GM19324 (cell line): ENCODE measurements around the gene CCR5AS.
"Not testable (repeated sequence)": the region's sequence is repeated elsewhere in the genome, so short reads cannot be mapped to it uniquely, and the experiment has no call there.

Experiments
- ATAC-seq: cut with Tn5 transposase; IDR thresholded peaks from one replicate; pipeline ENCODE4 v1.9.1; 2021; ENCODE audit warnings: mild to moderate bottlenecking, moderate library complexity; ENCODE audit not compliant: unreplicated experiment, low FRiP score

The CCR5AS gene

DNA sequence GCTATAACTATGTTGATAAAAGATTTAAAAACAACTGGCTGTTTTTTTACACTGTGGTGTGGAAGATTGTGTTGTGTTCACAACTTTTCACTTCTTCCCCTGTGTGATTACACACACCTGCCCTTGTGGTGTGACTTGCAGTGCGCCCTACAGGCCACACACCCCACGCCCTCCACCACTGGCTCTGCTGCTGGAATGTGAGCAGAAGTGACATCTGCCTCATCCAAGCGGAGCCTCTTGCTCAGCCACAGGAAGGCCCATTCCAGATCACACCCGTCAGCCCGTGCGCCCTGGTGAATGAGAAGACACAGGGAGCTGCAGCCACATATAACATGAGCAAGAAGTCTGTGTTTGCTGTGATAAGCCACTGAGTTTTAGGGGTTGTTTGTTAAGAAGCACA lies 46.0 kb downstream of the CCR5AS start:
- no peak for ATAC-seq

DNA sequence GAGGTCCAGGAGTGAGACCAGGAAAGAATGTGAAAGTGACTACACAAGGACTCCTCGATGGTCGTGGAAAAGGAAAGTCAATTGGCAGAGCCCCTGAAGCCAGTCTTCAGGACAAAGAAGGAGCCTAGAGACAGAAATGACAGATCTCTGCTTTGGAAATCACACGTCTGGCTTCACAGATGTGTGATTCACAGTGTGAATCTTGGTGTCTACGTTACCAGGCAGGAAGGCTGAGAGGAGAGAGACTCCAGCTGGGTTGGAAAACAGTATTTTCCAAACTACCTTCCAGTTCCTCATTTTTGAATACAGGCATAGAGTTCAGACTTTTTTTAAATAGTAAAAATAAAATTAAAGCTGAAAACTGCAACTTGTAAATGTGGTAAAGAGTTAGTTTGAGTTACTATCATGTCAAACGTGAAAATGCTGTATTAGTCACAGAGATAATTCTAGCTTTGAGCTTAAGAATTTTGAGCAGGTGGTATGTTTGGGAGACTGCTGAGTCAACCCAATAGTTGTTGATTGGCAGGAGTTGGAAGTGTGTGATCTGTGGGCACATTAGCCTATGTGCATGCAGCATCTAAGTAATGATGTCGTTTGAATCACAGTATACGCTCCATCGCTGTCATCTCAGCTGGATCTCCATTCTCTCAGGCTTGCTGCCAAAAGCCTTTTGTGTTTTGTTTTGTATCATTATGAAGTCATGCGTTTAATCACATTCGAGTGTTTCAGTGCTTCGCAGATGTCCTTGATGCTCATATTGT lies 47.0 kb downstream of the CCR5AS start:
- ATAC-seq: no peak

DNA sequence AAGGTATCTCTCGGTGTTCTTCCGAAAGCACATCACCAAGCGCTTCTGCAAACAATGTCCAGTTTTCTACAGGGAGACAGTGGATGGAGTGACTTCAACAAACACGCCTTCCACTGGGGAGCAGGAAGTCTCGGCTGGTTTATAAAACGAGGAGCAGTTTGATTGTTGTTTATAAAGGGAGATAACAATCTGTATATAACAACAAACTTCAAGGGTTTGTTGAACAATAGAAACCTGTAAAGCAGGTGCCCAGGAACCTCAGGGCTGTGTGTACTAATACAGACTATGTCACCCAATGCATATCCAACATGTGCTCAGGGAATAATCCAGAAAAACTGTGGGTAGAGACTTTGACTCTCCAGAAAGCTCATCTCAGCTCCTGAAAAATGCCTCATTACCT lies 48.4 kb downstream of the CCR5AS start:
- ATAC-seq: no peak

DNA sequence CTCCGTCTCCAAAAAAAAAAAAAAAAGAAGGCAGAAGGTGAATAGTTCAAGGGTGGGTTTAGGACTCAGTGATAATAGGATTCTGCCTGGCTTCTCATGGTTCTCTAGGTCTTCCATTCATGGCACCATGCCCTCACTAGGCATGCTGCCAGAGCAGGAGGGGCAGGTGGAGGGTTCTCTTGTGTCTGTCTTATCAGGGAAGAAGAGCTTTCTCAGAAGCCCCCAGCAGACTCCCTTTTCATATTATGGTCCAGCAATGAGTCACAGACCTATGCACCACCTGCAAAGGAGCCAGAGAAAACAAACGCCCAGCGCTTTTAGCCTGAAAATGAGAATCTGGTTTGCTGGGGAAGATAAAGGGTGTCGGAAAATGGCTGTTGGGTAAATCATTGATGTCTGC lies 50.0 kb downstream of the CCR5AS start:
- ATAC-seq: no peak

DNA sequence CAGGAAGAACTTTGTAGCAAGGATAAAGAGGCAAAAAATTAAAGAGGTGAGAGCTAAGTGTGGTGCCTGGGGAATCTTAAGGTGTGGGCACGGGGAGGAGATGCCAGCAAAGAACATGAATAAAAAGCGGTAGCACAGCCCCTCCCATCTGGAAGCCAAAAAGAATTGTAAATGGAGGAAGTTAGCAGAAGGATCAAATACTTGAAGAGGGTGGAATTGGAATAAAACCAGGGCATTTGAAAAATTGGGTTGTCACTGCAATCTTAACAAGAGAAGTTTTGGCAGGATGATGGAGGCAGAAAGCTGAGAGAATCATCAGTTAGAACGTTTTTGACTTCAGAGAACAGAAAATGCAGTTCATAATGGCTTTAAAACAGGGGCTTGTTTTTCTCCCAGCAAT lies 50.6 kb downstream of the CCR5AS start:
- no peak for ATAC-seq

DNA sequence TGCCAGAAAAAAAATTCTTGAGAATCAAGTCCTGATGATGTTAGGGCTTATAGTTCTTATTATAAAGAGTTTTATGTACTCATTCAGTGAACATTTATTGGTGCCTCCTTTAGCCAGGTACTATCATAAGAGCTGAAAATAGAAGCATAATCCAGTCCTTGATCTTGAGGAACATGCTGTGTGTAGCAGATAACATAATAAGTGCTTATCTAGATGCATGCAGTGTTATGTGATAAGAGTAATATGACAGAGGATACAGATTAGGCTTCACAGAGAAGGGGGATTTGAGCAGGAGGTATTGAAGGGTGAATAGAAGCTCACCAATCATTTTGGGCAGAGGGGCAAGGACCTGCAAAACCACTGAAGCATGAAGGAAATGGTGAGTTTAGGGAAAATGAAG lies 51.9 kb downstream of the CCR5AS start:
- ATAC-seq: no peak

DNA sequence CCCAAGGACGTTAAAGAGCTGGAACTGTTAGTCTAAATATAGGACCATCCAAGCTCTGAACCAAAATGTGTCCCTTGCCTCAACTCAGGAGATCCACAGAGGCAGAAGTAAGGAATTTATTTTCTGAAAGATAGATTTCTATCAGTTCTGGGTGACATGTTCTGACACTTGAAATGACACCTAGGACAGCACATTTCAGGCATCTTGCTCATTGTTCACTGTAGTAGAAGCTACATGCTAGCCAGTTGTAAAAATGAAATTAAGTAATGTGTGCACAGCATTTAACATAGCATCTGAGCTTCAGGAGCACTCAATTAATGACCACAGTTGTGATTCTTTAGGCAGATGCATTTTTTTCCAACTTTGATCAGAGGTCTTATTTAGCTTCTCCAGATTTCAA lies 52.4 kb downstream of the CCR5AS start:
- no peak for ATAC-seq

DNA sequence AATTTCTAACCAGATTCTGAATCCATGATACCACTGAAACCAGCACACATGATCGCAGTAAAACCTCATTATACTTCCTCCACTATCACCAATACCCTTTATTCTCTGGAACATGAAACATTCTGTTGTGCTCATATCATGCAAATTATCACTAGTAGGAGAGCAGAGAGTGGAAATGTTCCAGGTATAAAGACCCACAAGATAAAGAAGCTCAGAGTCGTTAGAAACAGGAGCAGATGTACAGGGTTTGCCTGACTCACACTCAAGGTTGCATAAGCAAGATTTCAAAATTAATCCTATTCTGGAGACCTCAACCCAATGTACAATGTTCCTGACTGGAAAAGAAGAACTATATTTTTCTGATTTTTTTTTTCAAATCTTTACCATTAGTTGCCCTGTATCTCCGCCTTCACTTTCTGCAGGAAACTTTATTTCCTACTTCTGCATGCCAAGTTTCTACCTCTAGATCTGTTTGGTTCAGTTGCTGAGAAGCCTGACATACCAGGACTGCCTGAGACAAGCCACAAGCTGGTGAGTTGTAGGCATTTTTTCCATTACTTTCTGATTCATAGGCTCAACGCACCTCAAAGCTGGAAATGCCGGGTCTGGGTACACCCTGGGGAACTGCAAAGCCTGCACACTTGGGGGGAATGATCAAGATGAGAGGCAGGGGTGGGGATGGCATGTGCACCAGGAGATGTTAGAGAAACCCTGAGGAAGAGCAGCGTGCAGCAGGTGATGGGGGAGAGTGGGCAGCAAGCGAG lies 53.0 kb downstream of the CCR5AS start, which contains the start of gene CCR2:
TSS of gene CCR2 (plus strand) at position 465 of the 764 bp plus-strand sequence. CDS start 3,417 bp downstream, outside the sequence.
- ATAC-seq: no peak

DNA sequence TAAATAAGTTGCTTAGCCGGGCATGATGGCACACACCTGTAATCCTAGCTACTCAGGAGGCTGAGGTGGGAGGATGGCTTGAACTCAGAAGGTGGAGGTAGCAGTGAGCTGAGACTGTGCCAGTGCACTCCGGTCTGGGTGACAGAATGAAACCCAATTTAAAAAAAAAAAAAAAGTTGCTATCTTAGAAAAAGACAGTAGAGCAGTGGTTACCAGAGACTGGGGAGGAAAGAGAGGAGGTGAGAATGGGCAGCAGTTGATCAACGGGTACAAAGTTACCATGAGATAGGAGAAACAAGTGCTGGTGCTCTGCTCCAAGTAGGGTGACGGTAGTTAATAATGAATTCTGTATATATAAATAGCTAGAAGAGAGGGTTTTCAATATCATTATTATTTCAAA lies 53.8 kb downstream of the CCR5AS start:
- no peak for ATAC-seq

DNA sequence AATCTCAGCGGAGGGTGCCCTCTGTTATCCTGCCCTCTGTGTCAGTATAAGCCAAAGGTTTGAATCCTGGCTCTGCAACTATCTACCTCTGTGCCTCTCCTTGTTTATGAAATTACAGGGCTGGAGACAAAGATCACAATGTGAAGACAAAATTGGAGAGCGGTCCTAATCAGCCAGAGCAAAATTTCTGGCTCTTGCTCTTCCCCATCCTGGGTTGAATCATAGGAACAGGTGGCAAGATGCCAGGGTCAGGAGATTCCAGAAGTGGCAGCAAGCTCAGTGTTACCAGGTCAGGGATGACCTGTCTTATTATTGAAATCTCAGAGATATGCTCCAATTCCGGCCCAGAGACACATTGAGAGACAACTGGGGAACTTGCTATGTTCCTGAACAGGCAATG lies 55.2 kb downstream of the CCR5AS start:
- ATAC-seq: no peak

DNA sequence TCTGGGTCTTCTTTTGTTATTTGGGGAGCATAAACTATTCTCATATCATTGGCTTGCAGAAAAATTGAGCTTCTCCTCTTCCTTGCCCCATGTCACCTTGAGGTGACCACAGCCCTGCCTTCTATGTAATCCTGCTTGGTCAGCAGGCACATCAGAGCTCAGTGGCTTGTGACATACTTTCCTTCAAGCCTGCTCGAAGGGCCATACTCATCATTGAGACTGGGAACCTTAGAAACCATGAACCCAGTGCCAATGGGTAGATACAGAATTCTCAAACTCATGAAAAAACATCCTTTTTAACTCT lies 56.7 kb downstream of the CCR5AS start:
- ATAC-seq: no peak

DNA sequence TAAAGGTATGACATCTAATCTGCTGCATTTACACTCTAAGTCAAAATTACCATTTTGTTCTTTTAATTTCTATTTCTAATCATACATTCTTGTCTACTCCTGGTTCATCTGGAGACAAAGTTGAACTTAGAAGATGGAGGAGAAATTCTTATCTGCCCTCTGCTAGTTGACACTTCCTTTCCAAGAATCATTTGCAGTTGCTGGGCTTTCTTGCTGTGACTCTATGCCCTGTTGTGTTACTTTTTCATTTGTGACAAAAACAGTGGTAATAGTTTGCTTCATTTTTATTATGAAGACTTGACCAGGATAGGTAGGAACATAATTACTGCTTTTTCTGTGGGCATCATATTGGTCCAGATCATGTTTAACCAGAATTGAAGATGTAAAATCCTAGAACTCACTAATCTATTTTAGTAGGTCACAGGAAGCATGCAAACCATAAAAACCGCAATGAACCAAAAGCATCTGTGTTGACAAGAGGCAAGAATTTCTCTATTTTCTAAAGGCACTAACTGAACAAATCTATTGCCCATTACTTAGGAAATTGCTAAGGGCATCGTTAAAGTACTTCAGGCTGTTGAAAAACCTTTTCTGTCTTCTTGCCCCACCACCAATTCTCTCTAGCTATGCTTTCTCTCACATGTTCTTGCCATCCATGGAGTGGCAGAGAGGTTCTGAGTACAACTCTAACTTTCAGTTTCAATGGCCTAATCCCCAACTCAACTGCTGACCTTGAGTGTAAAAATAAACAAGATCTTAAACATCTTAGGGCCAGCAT lies 57.2 kb downstream of the CCR5AS start:
- ATAC-seq: no peak

DNA sequence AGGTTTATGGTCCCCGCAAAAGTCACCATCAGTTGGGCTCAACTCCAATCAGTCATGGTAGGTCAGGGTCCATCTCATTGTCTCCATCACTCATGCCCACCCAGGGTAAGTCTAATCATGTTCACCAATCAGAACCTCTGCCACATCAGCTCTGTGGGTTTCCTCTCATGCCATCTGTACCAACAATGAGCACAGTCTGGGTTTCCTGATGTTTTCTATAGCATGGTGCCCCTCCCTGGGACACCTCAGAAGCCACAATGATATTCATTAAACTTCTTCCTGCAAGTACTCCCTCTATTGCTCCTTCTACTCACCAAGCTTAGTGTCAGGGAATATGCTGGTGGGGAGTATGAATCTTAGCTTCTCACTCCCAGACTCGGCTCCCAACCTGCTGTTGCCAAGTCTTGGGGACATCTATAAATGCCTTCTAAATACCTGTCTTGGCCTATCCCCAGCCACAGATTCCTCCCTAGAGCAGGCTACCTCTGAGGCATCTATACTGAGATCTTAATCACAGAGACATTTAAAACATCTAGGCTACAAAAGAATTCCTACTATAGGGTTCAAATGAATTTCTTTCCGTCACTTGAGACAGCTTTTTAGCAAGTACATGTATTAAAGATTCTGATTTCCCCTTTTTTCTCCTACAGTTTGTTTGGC lies 57.9 kb downstream of the CCR5AS start:
- ATAC-seq: no peak

DNA sequence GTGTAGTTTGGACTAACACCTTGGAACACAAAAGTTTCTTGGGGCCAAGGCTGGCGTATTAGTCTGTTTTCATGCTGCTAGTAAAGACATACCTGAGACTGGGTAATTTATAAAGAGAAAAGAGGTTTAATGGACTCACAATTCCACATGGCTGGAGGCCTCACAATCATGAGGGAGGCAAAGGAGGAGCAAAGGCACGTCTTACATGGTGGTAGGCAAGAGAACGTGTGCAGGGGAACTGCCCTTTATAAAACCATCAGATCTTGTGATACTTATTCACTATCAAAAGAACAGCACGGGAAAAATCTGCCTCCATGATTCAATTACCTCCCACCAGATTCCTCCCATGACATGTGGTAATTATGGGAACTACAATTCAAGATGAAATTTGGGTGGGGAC lies 62.4 kb downstream of the CCR5AS start:
- ATAC-seq: no peak

DNA sequence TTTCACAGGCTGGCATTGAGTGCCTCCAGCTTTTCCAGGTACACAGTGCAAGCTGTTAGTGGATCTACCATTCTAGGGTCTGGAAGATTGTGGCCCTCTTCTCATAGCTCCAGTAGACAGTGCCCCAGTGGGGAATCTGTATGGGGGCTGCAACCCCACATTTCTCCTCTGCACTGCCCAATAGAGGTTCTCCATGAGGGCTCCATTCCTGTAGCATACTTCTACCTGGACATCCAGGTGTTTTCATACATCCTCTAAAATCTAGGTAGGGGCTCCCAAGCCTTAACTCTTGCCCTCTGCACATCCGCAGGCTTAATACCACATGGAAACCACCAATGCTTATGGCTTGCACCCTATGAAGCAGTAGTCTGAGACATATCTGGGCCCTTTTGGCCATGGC lies 68.0 kb downstream of the CCR5AS start:
- no peak for ATAC-seq

DNA sequence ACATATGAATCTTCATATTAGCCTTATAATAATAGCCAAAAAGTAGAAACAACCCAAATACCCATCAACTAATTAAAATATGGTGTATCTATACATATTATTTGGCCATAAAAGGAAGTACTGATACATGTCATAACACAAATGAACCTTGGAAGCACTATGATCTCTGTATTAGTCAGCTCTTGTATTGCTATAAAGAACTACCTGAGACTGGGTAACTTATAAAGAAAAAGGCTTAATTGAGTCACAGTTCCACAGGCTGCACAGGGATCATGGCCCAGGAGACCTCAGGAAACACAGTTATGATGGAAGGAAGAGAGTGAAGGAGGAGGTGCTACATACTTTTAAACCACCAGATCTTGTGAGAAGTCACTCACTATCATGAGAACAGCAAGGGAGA lies 69.0 kb downstream of the CCR5AS start:
- ATAC-seq: no peak

DNA sequence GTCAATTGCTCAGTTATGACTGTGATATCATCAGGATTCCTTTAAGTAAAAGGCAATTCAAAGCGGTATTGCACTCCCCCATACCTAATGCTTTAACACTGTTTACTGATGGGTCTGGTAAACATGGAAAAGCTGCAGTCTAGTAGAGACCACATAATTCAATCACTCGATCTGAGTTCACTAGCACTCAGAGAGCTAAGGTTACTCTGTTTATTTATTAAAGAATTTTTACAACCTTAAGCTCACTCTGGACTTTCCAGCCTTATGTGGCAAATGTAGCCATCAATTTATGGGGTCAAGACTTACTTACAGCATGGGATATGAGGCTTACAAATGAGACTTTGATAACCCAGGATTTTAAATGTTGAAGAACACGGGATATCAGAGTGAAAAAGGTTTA lies 71.3 kb downstream of the CCR5AS start:
- no peak for ATAC-seq

DNA sequence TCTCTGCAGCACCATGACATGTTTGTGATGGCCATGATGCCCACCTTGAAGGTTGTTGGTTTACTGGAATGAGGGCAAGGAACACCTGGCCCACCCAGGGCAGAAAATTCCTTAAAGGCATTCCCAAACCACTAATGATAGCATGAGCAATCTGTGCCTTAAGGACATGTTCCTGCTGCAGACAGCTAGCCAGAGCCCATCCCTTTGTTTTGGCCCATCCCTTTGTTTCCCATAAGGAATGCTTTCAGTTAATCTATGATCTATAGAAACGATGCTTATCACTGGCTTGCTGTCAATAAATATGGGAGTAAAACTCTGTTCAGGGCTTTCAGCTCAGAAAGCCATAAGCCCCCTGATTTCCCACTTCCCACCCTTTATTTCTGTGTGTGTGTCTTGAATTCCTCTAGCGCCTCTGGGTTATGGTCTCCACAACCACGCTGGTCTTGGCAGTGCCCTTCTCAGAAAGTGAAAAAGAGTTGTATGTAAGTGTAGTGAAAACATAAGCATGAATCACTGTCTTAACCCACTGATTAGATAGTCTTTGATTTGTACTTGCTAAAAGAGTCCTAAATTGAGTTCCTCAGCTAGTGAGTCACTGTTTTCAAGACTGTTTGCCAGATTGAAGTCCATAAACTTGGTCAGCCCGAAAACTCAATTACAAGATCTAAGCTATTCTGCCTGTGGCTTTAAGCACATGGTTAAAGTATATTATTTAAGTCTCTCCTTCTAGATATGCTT lies 72.0 kb downstream of the CCR5AS start:
- no peak for ATAC-seq

DNA sequence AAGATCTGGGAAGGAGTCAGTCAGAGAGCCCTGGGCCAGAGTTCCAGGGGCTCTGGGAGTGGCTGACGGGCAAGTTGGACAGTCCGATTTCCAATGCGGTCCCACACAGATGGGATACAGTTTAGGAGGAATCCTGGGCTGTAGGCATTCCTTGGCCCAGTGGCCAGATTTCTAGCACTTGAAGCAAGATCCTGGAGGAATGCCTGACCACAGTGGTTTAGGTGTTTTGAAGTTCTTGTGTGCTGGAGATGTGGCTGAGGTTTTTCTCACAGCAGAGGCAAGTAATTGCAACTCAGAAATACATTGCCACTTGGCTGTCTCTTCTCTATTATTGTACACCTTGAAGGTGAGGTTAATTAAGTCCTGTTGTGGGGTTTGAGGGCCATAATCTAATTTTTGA lies 76.2 kb downstream of the CCR5AS start:
- not testable (repeated sequence) for ATAC-seq

DNA sequence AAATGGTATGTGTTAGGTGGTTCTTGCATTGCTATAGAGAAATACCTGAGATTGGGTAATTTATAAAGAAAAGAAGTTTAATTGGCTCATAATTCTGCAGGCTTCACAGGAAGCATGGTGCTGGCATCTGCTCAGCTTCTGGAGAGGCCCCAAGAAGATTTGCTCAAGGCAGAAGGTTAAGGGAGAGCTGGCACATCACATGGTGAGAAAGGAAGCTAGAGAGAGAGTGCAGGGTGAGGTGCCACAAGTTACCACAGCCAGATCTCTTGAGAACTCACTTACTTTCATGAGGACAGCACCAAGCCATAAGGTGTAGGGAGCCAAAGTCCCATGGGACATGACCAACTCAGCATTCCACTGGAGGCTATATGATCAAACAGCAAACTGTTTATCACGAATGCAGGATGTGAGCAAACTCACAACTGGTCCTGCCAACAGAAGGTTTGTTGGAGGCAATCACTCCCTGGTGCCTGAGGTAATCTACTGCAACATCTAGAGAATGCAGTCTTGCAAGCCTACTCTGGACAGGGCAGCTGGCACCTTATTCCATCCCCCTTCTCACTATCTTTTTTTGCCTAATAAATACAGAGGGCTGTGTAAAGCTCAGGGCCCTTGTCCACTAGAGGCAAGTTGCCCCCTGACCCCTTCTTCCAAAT lies 81.1 kb downstream of the CCR5AS start:
- ATAC-seq: no peak
